ENCODE measurements around the gene PMS2.
A peak's percentile ranks its signal among the peaks of the same experiment; 100 is the strongest.
"Not testable (repeated sequence)": the region's sequence is repeated elsewhere in the genome, so short reads cannot be mapped to it uniquely, and the experiment has no call there.

PMS2 gene

GRCh38 chr7:6015917-6016652 is 7.2 kb upstream of the PMS2 start:
- DNase-seq, result no peak

- DNase-seq, result no peak
These were observed 3.7 kb upstream of the PMS2 start for GRCh38 chr7:6012355-6013104.

GRCh38 chr7:6011541-6011940 is 2.7 kb upstream of the PMS2 start:
- DNase-seq, result no peak

GRCh38 chr7:6010370-6010769 is 1.5 kb upstream of the PMS2 start:
- DNase-seq, result not testable (repeated sequence)

GRCh38 chr7:6007835-6008590 is 836 bp downstream of the PMS2 start:
- not testable (repeated sequence) for DNase-seq

GRCh38 chr7:6007386-6007785 is 1.5 kb downstream of the PMS2 start:
- DNase-seq, result no peak

GRCh38 chr7:5997210-5997808 is 11.5 kb downstream of the PMS2 start:
- peak; percentile 52 for DNase-seq

- DNase-seq, result not testable (repeated sequence)
These were observed 21.8 kb downstream of the PMS2 start for GRCh38 chr7:5987061-5987460.

GRCh38 chr7:5979680-5980314 is 29.1 kb downstream of the PMS2 start:
- DNase-seq, result not testable (repeated sequence)

GRCh38 chr7:5973580-5973979 is 35.3 kb downstream of the PMS2 start:
- DNase-seq, result not testable (repeated sequence)

- DNase-seq, result not testable (repeated sequence)
These were observed 38.4 kb downstream of the PMS2 start, which contains the start of gene RSPH10B for GRCh38 chr7:5970347-5970911. RSPH10B (minus strand) TSS chr7:5970689; CDS start chr7:5967116, 3,573 bp downstream.

GRCh38 chr7:5963810-5964209 is 45.0 kb downstream of the PMS2 start:
- DNase-seq, result not testable (repeated sequence)

GRCh38 chr7:5963205-5963604 is 45.6 kb downstream of the PMS2 start:
- not testable (repeated sequence) for DNase-seq

- not testable (repeated sequence) for DNase-seq
These were observed 73.9 kb downstream of the PMS2 start for GRCh38 chr7:5934945-5935450.

- DNase-seq, result not testable (repeated sequence)
These were observed 76.8 kb downstream of the PMS2 start for GRCh38 chr7:5931905-5932644.

GRCh38 chr7:5931250-5931649 is 77.6 kb downstream of the PMS2 start:
- peak; percentile 18 for DNase-seq

- DNase-seq, result not testable (repeated sequence)
These were observed 78.6 kb downstream of the PMS2 start for GRCh38 chr7:5930290-5930689.

- DNase-seq, result not testable (repeated sequence)
These were observed 82.5 kb downstream of the PMS2 start for GRCh38 chr7:5926263-5926870.

GRCh38 chr7:5924630-5925029 is 84.2 kb downstream of the PMS2 start:
- DNase-seq, result not testable (repeated sequence)

- DNase-seq, result not testable (repeated sequence)
These were observed 84.7 kb downstream of the PMS2 start for GRCh38 chr7:5924180-5924579.
